GM10266 (cell line): Measurements from ENCODE around the gene UBE2QL1.

Source experiments
- DNase-seq: peaks from one replicate; pipeline ENCODE4 v3.0.0; 2012; ENCODE audit errors: extremely low spot score
- CTCF ChIP-seq: IDR thresholded peaks from 2 replicates; pipeline ENCODE4 v1.5.1; 2012; ENCODE audit warnings: mild to moderate bottlenecking, low read depth; ENCODE audit not compliant: control insufficient read depth, insufficient read depth; ENCODE audit errors: missing control alignments

UBE2QL1 gene

GRCh38 chr5:6490693-6491092 is 42.0 kb downstream of the UBE2QL1 start:
- no peak for TF ChIP-seq CTCF
- no peak for DNase-seq

GRCh38 chr5:6491196-6491918 is 42.7 kb downstream of the UBE2QL1 start:
- no peak for DNase-seq
- TF ChIP-seq CTCF = no peak

DNA sequence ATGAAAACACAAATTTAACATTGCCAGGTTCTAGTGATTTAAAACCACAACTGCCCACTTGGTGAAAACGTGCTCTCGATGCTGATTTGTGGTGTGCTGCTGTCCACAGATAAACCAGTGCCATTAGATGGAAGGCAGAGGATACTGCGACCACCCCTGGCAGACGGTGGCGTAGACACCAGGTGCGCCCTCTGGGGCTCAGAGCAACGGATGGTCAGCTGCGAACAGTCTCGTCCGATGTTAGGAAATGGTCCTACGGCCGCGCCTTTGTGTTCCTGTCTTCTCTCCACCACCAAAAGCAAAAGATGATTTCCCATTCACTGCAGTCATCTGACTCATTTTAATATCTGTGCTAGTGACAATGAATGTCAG is 43.2 kb downstream of the UBE2QL1 start:
- no peak for DNase-seq
- TF ChIP-seq CTCF = no peak

- no peak for TF ChIP-seq CTCF
- no peak for DNase-seq
Observed at GRCh38 chr5:6492934-6493333, 44.3 kb downstream of the UBE2QL1 start.

DNA sequence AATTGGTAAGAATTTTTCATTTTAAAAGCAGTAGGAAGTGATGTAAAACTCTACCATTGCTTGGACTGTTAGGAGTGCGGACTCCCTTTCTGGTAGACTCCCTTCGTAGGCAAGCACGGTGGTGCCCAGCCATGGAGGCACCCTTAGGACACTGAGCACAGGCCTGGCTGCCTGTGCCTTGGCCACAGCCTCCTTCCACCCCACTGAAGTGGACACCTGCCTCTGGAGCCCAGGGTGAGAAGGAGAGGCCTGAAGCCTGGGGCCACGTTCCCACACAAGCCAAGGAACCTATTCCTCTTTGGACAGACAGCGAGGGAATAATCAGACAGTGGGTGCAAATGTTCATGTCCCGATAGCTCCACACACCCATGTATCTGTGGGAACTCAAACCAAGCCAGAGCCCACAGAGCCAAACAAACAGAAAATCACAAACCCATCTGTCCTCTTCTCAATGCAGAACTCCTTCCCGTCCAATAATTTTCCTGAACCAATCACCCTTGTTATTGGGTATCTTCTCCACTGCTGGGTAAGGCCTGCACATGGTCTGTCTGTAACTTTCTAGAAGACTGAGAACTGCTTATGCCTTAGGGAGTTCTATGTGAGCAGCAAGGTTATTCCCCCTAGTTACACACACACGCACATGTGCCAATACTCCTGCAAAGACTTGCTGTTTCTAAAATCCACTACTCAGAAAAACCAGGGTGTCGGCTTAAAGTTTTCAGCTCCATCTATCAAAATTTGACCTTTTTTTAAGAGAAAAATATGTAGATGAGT is 45.2 kb downstream of the UBE2QL1 start:
- no peak for TF ChIP-seq CTCF
- no peak for DNase-seq

- DNase-seq = no peak
- no peak for TF ChIP-seq CTCF
Observed at GRCh38 chr5:6494939-6495338, 46.3 kb downstream of the UBE2QL1 start.

DNA sequence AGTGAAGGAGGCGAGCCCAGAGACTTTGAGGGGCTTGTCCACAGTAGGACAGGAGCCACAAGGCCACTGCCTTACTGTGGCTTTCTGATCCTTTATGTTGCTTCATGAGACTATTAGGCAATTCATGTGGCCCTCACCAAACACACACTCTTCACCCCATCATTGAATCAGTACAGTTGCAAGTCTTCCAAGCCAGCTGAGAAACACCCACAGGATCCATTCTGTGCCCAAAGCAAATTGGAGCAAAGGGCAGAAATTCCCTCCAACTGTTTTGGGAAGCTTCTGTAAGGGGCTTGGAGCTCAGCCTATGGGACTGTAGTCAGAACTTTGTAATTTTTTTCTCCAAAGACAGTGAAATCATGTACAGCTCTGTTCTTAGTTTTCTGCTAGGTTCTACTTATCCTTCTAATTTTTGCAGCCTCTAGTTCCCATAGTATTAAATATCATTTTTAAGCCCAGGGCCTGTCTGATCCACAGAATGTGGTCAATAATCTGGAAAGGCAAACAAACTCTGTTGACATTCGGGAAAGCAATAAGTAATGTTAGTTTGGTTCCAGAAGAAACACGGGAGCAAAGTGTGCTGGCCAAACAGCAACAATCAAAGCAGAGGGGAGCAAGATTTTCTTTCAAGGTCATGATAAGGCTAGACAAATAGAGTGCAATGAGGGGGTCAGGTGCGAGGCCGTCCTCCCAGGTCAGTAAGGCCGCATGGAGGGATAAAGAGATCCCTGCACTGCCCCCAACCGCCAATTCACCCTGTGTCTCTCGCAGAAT is 47.0 kb downstream of the UBE2QL1 start:
- no peak for DNase-seq
- no peak for TF ChIP-seq CTCF
